Measurements from ENCODE around the gene SLC9A6.

- TF ChIP-seq POLR2A (IDR thresholded peaks at IDR 0.05): no peak
- no peak for TF ChIP-seq CTCF (IDR thresholded peaks at IDR 0.05)
- no peak for TF ChIP-seq POLR2AphosphoS5 (IDR thresholded peaks at IDR 0.05)
Measured at GRCh38 chrX:136067097-136067496, 81.9 kb downstream of the SLC9A6 start.

Measured in transverse colon (tissue), 4 donors.